HG02852 (cell line): ENCODE data around the gene IFRD1.

Source experiments
- ATAC-seq: cut with Tn5 transposase; IDR thresholded peaks from one replicate; pipeline ENCODE4 v1.9.1; 2021; ENCODE audit warnings: mild to moderate bottlenecking, moderate library complexity; ENCODE audit not compliant: unreplicated experiment

Gene IFRD1

DNA sequence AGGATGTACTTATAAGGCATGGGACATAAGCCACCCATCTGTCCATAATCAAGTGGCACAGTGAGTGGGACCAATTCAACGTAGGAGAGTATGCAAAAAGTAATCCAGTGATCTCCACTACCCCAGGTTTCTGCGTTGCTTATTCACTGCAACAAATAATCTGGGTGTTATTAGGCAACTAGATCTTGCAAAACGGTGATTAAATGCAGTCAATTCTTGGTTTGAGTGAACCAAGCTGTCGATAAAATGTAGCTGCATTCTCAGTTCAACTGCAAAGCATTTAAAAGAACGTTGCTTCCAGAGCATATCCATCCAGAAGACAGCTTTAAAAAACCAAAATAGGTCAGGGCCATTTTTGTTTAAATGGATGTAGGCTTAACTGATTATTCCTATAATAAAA is 35.5 kb downstream of the IFRD1 start:
- ATAC-seq = no peak

DNA sequence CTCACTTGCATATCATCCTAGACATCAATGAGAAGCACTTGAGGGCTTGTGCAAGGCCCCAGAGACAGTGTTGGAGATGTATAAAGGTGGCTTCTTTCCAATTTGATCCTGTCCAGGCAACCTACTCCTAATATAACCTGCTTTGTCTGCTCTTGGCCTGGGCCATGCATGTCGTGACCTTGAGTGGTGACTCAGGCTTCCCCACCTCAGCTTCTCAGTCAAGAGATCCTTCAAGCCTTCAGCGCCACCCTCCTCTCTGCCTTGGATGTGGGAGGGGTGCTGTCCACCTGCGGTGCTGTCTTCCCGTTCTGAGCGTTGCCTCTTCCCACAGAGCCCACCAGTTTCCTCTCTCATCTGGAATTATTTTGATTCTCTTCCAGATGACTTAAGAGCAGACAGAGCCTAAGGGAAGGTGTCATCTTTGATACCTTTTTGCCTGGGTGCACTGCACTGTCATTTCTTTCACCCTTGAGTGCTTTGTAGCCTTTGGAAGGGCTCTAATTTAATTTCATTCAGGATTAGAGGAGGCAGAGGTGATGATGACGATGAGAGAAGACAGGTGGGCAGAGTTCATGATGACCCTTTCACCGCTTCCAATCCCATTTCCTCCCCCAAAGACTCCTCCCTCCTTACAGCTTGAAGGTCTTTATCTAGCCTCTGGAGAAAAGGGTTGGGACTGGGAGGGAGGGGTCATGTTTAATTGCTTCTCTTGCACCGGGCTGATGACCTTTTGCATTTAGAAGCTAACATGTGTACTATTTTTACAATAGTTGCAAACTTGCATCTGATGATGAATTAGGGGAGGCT is 37.4 kb downstream of the IFRD1 start:
- no peak for ATAC-seq

DNA sequence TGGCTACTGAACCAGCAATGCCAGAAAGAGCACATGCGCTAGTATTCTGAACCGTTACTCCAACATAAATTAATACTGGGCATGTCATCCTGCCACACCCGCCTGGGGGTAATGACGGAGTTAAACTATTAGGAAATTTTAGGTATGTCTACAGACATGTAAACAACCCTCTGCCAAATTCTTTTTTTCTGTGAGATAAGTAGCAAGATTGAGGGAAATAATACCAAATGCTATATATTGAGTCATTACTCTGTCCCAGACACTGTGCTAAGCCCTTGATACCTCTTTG is 37.9 kb downstream of the IFRD1 start:
- no peak for ATAC-seq

DNA sequence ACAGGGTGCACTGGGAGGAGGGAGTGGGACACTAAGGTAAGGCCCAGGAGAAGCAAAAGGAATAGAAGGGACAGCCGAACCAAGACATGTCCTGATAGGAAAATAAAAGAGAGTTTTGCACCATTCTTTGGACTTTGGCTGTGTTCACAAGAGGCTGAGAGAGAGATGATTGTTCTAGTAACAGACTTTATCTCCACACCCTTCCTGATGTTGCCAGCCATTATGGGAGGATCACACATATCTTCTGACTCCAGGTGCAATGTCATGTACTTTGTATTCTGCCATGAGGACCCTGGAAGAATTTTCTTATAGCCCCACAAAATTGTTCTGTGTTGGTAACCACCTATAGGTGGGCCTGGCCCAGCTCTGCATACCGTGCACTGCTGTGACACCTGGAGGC is 41.9 kb downstream of the IFRD1 start:
- ATAC-seq = no peak

DNA sequence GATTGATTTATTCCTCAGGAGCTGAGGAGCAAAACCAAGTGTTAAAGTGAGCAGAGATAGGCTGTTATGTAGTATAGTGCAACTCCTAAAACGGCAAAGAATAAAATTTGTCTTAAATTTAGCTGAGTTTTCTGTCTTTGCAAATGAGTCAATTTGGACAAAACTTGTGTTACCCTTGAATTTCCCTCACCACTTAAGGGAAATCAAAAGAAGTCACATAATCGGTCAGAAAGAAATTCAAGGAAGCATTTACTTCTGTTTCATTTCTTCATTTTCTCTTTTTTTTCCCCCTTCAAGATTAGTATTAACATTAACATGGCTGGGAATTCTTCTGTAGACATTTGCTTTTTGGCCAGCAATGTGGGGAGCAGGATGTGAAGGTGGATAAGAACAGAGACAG is 44.4 kb downstream of the IFRD1 start:
- no peak for ATAC-seq

DNA sequence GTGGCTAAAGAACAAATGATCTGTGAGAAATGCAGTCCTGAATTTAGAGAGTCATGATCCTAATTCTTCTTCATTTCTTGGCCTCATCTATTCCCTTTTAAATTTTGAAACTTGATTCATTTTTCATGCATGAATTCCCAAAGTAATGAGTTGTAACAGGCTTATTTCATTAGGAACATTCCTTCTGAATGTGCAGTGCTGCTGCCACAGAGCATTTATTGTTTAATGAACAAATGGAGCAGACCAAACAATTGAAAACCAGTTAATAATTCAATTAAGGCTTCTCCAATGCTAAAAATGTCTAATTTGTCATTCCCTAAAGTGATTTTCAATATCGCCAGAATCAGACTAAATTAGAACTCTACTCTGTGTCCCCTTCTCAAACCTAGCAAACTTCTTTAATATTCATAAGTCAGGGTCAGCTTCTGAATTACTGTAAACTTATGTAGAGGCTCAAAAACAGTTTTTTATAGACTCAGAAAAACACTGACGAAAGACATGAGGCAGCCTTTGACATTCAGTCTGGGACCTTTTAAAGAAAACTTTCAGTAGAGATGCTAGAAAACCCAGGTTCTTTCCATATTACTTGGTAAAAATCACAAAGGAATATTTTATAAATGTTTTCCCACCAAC is 45.0 kb downstream of the IFRD1 start:
- ATAC-seq = no peak

DNA sequence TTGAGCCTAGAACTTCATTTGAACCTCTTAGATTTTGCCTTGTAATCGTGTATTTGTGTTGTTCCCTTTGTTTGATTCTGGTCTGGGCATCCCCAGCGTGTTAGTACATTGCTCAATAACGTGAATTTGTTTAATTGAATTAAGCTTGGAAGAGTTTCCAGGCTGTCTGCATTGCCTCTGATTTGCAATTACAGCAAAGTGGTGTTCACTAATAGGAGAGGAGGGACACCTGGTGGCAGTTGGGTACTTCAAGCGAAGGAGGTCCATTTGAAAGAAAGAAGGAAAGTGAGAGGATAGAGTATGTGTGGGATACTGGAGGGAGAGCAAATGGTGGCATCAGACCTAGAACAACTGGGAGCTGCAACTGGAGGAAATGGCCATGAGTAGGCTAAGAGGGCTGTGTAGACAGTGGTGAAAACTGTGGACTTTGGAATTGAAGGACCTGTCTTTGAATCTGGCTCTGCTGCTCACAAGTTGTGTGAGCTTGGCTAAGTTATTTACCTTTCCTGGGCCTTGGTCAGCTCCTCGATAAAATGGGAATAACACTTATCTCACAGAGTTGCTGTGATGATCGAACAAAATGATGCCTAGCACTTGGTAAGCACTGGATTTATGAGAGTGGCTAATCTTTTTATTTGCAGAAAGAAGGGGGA is 45.7 kb downstream of the IFRD1 start:
- peak; percentile 60 for ATAC-seq

DNA sequence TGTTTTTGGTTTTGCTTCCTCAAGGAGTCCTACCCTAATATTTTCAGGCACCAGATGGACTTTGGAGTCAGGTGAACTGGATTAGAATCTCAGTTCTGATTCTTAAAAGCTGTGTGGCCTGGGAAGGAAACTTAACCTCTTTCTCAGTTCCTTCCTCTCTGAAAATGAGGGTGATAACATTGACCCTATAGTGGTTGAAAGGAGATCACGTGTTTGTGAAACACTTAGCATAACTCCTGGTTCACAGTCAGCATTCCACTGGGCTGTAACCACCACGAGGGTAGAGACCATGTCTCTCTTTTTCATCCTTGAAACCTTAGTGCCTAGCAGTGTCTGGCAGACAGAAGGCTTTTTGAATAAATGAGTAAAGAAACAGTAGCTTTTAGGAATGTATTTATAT is 47.2 kb downstream of the IFRD1 start:
- peak; percentile 80 for ATAC-seq

DNA sequence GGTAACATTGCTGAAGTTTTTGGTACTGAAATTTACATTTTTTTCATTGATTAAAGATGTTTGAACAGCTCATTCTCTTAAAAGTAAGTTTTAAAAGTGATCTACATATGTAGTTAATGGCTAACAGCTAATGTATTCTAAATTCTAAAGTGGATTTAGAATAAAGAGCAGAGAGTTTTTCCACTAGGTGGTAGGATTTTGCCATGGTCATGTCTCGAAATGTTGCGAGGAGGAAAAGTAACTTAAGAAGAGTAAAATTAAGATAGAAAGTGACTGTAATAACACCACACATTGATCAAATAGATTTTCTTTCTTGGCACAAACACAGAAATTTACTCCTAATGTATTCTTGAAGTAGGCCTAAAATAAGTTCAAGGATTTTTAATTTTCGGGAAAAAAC is 50.4 kb downstream of the IFRD1 start:
- ATAC-seq = no peak

DNA sequence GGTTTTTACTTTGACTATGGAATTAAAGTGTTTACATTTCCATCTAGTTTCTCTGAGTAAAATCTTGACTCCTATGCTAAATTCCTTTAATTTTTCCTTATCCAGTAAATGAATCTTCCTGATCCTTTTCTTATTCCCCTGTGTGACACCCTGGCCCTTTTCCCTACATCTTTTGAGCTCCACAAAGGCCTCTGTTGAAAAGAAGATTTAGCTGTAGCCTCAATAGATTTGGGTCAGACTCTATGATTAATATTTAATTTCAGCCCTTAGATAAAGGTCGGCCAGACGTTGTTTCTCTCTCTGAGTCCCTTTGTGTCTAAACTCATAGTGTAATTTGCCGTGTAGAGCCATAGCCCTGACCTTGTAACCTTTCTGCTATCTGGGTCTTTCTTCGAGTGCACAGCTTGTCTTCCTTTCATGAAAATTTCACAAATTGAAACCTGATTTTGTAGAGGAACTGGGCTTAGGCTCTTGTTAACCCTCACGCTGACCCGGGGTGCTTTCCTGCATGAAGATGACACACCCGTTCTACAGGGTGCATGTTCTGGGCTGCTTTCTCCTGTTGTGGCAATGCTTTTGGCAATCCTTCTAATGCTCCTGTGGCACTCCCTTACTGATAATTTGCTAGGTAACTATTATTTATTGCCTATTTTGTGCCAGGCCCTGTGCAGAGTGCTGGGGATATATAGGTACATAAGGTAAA is 51.7 kb downstream of the IFRD1 start:
- ATAC-seq = no peak

DNA sequence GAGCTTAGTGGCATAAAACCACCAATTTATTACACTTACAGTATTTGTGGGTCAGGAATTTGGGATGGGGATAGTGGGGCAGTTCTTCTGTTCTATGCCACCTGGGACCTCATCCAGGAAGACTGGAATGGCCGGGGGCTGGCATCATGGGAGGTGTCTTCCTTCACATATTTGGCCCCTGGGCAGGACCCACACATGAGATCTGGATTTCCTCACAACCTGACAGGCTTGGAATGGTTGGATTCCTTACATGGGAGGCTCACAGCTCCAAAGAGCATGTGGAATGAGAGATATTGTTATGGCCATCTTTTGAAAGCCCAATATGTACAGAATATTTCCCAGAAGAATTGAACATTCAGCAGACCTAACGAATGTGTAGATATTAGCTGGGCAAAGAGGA is 52.4 kb downstream of the IFRD1 start:
- ATAC-seq = no peak

DNA sequence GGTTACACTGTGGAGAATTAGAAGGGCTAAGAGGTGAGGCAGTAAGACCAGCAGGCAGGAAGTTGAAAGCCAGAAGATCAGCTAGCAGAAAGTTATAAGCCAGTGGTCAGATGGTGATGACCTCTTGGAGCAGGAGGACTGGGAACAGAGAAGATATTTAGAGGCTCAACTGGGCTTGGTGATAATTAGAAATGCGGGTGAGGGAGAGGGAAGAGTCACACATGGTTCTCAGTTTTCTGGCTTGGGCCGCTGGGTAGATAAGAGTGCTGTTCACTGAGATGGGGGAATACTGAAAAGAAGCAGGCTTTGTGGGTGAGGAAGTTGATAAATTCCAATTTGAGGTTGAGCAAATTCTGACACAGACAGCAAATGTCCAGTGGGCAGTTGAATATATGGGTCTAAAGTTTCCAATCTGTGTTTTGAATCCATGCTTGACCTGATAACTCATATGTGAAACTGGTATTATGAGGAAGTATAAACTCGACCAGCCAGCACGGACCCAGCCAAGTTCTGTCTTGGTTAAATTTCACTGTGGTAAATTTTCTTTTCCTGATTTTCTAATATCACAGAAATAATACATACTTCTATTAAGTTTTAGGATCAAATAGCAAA is 53.2 kb downstream of the IFRD1 start:
- no peak for ATAC-seq

DNA sequence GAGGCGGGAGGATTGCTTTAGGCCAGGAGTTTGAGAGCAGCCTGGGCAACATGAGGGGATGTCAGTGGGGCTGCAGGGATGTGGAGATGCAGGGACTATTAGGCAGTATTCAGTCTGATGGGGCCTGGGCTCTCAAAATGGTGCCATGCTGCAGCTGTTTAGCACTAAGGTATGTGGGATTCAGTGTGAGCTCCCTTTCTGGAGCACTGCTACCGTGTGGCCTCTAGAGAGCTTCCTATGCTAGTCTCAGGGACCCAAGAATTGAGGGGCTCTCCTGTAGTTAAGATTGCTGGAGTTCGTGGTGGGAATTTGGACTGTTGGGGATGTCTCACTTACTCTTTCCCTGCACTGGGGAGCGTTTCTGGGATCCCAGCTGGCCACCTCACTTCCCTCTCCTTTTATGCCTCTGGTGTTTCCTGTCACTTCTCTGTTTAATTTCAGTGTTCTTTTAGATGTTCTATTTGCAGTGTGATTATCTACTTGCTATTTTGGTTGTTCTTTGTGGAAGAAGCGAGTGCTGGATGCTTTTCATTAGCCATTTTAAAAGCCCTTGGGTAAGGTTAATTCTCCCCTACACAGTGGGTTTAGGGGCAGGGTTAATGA is 53.9 kb downstream of the IFRD1 start:
- no peak for ATAC-seq

DNA sequence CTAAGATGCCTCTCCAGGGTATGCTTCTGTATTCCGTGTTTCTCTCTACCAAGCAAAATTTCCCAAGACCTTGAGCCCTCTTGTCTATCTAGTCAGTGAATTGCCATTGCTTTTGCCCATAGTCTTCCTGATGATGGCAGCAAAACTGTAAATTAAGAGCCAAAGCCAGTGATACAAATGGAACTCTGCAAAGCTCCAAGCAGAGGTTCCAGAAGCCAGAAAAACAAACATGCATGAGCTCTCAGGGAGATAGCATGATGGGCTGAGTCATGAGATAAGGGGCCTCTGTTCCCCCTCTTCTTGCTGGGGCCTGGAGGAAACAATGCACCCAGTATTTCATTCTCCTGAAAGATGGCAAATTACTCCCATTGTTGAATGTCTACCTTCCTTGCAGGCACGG is 55.2 kb downstream of the IFRD1 start:
- ATAC-seq = no peak

DNA sequence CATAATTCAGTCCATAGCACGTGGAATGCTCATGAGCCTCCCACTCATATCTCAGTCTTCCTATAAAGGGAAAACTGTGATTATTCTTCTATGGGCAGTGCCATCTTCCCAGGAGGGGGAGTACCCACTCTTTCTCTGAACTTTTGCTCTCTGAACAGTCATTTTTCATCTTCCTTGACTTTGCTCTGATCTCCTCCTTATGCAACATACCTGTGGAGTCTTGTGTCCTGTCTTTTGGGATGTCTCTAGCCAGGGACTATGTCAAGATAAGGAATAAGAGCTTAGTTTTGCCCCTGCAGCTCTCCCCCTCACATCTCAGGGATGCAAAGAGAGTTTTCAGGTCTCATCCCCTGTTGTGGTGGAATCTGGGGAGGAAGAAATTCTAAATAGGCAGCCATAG is 58.1 kb downstream of the IFRD1 start:
- no peak for ATAC-seq

DNA sequence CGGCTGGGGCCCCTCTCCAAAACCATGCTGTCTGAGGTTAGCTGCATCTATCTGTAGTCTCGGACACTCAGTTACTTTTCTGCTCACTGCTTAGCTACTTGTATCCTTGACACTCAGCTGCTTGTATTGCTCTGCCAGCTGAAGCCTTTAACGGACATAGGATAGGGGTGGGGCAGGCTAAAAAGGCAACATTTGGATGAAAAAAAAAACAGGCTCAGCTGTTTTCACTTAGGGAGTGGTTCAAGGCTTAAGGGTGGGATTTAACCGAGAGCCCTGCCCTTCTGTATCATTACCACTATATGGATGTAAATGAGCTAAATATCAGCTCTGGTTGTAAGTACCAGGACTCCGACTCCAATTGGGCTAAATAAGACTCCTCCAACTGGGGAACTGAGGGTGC is 59.1 kb downstream of the IFRD1 start:
- no peak for ATAC-seq

DNA sequence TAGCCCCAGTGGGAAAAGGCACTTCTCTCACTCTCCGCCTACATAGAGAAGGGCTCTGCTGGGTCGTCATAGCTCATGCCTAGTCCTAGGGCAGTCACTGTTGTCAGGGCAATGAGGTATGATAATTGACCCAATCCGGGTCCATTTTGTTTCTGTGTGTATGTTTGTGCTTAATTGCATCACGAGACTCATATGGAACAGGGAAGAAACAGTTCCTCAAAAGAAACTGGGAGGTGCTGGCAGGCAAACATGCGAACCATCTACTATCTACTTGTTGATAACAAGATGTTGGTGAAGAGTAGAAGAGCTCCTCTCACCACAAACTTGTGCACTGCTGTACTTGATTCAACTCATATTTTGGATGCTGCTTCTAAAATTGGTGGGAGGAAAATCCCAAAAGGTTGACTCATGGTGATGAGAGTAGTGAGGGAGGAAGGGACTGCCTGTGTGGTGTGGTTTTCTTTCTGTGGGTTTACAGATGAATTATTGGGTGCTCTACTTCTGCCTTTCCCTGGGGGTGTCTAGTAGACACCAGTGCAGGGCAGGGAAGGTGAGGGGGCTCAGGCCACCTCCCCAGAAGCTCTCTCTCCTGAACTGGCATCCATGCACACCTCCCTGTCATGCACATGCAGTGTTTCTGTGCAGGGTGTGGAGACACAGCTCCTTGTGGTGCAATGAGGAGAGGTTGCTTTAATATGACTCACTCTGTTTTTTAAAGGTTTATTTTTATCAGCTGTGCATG is 59.9 kb downstream of the IFRD1 start:
- peak; percentile 72 for ATAC-seq

DNA sequence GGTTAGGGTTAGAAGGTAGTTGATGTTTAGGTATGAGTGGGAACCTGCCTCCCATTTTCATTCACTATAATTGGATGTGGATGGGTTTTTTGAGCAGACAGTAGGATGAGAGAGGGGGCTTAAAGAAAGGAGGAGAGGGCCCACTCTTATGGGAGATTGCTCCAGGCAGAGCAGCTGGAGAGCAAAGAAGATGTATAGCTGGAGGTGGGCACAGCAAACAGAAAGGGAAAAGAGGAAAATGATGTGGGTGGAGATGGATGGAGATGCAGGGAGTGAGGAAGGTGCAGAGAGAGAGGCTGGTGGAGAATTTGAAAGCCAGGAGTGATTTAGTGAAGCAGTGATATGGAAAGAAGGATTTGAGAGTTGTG is 60.5 kb downstream of the IFRD1 start:
- ATAC-seq = no peak

DNA sequence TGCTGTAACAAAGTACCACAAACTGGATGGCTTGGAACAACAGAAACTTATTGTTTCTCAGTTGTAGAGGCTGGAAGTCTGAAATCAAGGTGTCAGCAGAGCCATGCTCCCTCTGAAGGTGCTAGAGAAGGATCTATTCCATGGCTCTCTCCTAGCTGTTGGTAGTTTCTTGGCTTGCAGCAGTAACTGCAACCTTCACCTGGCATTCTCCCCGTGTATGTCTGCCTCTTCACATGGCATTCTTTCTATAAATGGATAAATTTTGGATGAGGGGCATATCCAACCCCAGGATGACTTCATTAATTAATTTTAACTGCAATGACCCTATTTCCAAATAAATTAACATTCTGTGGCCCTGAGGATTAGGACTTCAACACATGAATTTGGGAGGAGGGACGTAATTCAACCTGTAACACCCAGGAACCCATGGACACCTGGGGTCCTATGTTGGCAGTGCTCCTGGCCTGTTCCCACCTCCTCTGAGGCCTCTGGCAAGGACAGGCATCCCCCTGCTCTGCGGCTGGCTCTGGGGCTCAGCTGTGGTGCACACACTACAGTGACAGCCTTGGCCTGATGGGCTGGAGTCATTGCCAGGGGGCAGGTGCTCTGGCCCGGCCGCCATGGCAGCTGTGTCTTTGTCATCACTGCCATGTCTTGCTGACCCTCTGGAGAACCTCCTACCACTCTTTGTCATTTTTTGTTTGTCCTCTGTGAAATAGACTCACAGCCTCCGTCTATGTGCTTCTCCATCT is 61.4 kb downstream of the IFRD1 start:
- no peak for ATAC-seq
